ENCODE results near the gene WDFY3. TPM values are rescaled to one million over a fixed set of nuclear protein-coding genes. Genes with fewer than 3 reads are reported as not detected.

Gene WDFY3
- total RNA-seq, 1 experiment from 2014 or later, result 39.9 TPM

GRCh38 chr4:84931274-84931673, 35.2 kb downstream of the WDFY3 start:
- ChIA-PET CTCF (no interaction called here), POLR2A (no interaction called here), RAD21 (ENCODE audit: low non-redundant PET in 1 of 2, low total read pairs in 2 of 2, uncharacterized antibody in 2 of 2, unreplicated experiment in 2 of 2) (no interaction called here)
- Histone ChIP-seq H3K9ac (ENCODE audit: low read length) (no peak overlapping the region), H3K4me3 (replicated peaks in 1 of 2; ENCODE audit: low read depth in 1 of 2, low read length in 2 of 2) (no peak overlapping the region), H3K4me1 (ENCODE audit: control insufficient read depth in 1 of 2, insufficient read depth in 2 of 2, low read length in 2 of 2) (no peaks in the 10 kb centered on the region), H3K27ac (ENCODE audit: low read depth, low read length) (no peak overlapping the region), H3K27me3 (ENCODE audit: insufficient read depth, low read length) (no peaks in the 10 kb centered on the region), H4K20me1 (ENCODE audit: insufficient read depth) (no peaks in the 10 kb centered on the region), H3K9me3 (ENCODE audit: control insufficient read depth in 1 of 2, insufficient read depth in 1 of 2, low read depth in 1 of 2, low read length in 2 of 2) (no peaks in the 10 kb centered on the region), H3K9me2 (ENCODE audit: insufficient read depth) (no peaks in the 10 kb centered on the region), H2AFZ (ENCODE audit: low read depth, low read length, poor library complexity, severe bottlenecking) (no peak overlapping the region), H3K79me2 (ENCODE audit: insufficient read depth, low read length) (peaks cover 5% of the 10 kb centered on the region), H3K36me3 (ENCODE audit: control insufficient read depth in 1 of 2, insufficient read depth in 2 of 2, low read length in 2 of 2) (no peaks in the 10 kb centered on the region), H3K4me2 (ENCODE audit: low read length) (no peak overlapping the region)
- intact Hi-C loops (cut with micrococcal nuclease), result no loop called here
- DNase-seq (ENCODE audit: low read depth, low spot score), result no peak
- BruUV-seq (replicated peaks), result no TSS peak
- ATAC-seq, result no peak
- TF ChIP-seq SRF (IDR thresholded peaks at IDR 0.05; ENCODE audit: low read depth) (no peak), RAD21 (IDR thresholded peaks at IDR 0.05; ENCODE audit: low read depth) (no peak), CBX3 (IDR thresholded peaks at IDR 0.05; ENCODE audit: low read depth) (no peak), EZH2 (IDR thresholded peaks at IDR 0.05) (no peak), EGR1 (IDR thresholded peaks at IDR 0.05; ENCODE audit: low read depth) (no peak), REST (IDR thresholded peaks at IDR 0.05; ENCODE audit: low read depth) (no peak), ZFX (IDR thresholded peaks at IDR 0.05) (no peak), FOSL1 (IDR thresholded peaks at IDR 0.05; ENCODE audit: low read depth) (no peak), POLR2AphosphoS5 (IDR thresholded peaks at IDR 0.05; ENCODE audit: low read depth, low read length) (no peak), ATF3 (IDR thresholded peaks at IDR 0.05) (no peak), CTCF (IDR thresholded peaks at IDR 0.05 in 2 of 3, conservative IDR thresholded peaks at IDR 0.05 in 1 of 3; ENCODE audit: borderline replicate concordance in 1 of 3, insufficient read depth in 1 of 3, low read depth in 2 of 3, low read length in 2 of 3) (no peak)

Data from HCT116 (cell line).